ENCODE results near the gene CASZ1.

- TF ChIP-seq CTCF (IDR thresholded peaks at IDR 0.05; ENCODE audit: poor library complexity): no peak
- no peak for TF ChIP-seq EZH2phosphoT487 (IDR thresholded peaks at IDR 0.05; ENCODE audit: low read depth, severe bottlenecking, unreplicated experiment)
- TF ChIP-seq EZH2 (IDR thresholded peaks at IDR 0.05; ENCODE audit: borderline replicate concordance): no peak
Measured at GRCh38 chr1:10753299-10753698, 43.1 kb downstream of the CASZ1 start.

Data from hepatocyte (in vitro differentiated cells).